IPS DF 19.7 (cell line): Measurements from ENCODE around the gene FEZ2.

ENCODE experiments used
- DNase-seq: peaks from one replicate; pipeline ENCODE4 v3.0.0-alpha.2; 2013; ENCODE audit warnings: low read depth, low spot score

The FEZ2 gene

DNA sequence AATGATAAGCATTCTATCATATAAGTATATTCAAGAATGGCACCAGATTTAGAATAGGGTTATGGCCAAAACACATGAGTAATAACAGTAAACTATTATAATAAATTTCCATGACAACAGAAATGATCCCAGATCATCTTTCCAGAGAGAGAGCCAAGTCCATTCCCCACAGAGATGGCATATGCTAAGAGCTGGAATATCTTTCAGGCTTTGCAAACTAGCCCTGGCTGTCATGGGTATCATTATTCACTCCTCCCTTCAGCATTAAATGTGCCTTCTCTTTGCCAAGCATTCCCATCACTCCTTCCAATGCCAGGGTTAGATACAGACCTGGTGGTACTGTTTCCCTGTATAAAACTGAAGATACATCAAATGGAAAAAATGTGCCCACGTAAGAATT, 10.9 kb downstream of the FEZ2 start:
- DNase-seq = no peak

DNA sequence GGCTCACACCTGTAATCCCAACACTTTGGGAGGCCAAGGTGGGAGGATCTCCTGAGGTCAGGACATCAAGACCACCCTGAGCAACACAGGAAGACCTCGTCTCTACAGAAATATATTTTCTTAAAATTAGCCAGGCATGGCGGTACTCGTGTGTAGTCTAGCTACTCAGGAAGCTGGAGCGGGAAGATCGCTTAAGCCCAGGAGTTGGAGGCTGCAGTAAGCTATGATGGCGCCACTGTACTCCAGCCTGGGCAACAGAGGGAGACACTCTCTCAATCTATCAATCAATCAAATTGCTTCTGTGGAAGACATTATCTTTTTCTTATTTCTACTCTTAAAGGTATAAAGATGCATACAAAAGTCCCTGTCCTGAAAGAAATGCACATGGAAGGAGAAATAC, 11.3 kb downstream of the FEZ2 start:
- DNase-seq = no peak

DNA sequence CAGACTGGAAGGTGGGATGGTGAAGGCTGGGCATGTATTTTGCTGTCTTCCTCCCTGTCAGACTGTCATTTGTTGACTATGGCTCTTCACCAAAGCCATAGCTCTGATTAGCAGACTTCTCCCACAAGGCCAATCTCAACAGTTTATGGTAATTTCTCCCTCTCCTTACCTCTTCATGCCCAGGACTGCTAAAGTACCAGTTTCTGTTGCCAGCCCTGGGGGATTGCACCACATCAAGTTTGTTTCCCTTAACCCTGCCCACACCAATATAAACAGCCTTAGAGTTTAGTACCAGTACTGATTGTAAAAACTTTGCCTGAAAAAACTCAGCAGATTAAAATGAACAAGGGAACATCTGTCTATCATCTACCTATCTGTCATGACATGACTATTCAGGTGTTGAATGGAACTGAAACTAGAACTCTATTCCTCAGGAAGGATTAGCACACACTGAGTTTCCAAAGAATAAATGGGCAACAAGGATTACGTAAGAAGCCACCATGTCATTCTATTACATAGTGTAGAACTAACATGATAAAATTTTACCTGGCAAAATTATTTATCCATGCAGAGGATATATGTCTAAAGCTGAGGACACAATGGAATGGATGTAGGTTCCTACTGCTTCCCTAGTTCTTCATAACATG, 13.7 kb downstream of the FEZ2 start:
- DNase-seq = no peak

DNA sequence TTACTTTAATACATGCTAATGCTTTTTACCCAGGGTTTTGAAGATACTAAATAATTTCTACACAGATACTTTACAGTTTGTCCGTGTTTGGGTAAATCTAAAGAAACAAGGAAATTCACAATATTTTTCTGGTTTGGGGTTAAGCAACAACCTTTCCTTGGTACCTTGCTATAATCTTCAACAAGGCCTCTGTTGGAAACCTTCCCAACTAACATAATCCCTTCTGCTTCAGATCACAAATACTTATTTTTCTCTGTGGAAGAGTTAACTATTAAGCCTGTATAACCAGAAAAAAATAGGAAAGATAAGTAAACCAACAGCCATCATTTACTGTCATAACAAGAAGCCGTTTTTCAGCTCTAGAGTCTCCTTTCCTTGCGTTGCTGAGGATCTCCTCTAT, 15.0 kb downstream of the FEZ2 start:
- no peak for DNase-seq

DNA sequence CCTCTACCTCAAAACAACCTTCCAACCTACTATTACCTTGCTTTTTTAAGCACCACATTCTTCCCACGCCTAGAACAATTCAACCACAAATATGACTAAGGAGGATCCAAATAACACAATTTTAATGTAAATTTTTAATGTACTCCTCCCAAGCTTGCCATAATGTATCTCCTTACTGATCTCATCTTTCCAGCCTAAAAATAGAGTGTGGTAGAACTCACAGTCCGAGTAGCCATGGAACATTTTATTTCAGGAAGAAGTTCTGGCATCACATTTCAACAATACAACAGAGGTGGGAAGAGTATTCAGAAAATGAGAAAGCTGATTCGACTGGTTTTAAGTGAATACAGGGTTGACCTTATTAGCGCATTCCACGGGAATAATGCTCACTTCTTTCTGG, 15.4 kb downstream of the FEZ2 start:
- no peak for DNase-seq

DNA sequence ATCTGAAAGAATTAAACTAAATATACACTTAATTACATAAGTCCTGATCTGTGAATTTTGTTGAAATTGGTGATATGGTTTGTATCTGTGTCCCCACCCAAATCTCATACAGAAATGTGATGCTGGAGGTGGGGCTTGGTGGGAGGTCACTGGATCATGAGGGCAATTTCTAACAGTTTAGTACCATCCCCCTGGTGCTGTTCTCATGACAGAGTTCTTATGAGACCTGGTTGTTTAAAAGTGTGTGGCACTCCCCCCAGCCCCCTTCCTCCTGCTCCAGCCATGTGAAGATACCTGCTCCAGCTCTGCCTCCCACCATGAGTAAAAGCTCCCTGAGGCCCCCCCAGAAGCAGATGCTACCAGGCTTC, 18.7 kb downstream of the FEZ2 start:
- no peak for DNase-seq

DNA sequence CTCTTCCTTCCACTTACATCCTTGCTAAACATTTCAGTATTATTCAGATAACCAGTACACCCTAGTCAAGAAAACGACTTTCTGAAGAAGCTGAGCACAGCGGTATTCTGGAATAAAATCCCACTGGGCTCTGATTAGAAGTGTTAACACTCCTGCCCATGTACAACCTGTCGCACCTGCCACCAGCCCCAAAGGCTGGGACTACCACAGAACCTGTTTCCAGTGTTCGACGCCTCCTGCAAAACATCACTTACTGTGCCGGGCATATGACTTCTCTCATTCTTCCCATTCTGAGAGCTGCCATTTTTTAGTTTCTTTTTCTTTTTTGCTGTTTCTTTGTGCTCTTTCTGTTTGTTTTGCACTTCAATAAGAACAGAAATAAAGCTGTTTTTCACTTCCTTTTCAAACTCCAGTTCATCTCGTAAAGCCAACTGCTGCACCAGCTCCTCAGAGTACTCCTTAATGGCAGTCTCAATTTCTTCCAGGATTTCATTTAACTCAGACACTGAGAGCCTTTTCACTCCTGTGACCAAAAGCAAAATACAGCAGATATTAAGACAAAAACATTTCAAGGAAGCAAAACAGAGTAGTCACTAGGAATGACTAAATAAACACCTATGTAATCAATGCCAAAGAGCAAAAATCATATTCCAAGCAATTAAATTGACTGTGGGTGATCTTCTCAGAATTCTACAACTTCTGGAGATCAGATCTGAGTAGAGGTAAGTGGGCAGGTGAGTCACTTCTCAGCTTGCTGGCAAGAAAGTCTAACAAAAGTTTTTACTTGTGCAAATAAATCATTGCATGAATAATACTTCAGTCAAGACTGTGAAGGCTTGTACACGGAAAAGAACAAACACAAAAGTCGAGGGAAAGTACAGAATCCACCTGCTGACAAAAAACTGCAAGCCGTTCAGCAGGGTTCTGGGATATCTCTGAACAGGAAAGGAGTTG, 19.3 kb downstream of the FEZ2 start:
- DNase-seq = no peak

DNA sequence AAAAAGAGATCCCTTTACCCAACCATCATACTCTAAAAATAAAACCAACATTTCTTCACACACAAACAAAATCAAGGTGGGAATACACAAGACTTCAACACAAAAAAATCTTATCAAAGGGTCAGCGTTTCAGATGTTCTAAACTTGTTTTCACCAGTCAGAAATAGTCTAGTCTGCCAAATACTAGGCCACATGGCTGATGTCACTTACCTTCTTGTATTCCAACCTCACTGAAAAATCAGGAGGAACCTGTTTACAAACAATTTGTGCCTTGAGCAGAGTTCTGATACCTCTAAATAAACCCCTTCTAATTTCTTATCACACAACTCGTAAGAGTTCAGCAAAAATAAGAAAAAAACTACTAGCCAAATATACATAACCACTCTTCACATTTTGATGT, 20.1 kb downstream of the FEZ2 start:
- DNase-seq = no peak

DNA sequence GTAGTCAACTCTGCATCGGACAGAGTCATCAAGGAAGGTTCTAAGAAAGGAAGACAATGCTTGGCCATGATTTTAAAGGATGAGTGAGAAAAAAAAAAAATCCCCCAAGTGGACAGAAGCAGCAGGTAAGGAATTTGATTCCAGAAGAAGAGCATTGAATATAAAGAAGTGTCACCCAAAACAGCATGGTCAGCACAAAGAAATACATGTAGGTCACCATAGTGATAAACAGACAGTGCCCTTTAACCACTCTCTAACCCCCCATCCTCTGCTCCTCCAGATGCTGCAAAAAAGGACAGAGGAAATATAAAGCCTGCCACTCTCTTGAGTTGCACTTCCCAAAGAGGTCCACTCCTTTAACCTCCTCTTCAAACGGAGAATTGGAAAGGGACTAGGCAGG, 23.4 kb downstream of the FEZ2 start:
- DNase-seq = no peak

DNA sequence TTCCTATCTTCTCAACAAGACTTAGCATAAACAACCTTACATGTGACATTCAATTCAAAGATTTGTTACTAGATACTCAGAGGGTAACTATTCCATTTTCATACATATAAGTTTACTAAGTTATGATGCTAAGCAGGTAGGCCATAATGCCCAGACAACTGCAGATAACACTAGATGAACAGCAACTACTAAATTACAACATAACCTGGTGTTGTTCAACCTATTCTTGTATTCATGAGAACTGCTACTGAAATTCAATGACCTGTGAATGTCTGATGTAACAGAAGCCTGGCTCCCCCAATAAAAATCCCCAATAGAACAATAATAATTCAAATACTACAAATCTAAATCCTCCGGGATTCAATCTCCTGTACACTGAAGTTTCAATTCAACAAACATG, 24.8 kb downstream of the FEZ2 start:
- no peak for DNase-seq

DNA sequence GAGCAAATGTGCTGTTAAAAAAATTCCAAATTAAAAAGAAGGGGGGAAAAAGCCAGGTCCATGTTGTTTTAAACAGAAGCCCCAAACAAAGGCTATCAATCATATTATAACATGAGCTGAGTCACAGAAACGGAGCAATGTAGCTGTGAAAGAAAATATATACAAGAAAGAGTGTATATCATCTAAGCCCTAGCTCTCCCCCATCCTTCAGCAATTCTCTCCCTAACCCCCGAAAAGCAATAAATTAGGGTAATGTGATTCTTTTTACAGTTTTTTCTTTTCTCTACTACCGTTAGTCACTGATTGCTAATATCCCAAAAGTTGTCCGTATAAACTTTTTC, 25.3 kb downstream of the FEZ2 start:
- DNase-seq = no peak

DNA sequence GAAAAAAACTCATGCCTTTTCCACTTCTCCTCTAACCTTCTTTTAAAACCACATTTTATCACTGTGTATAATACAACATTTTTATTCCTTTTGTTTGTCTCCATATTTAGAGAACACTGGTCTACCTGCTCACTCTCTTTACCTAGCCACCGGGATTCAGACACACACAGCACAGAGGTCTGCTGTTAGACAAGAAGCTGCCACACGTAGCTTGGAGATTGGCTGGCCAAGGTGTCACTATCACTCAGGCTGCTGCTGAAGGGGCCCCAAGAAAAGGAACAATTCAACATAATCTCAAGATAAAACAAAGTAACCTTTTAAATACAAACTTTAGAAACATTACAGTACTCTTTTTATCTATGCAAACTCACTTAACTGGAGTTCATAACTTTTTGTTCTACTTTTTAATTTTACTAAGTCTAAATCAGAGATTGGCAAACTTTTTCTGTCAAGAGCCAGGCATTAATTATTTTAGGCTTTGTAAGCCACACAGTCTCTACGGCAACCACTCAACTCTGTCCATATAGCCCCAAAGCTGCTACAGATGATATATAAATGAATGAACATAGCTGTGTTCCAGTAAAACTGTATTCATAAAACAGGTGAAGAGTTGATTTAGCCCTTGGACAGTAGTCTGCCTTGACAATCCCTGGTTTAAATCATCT, 25.8 kb downstream of the FEZ2 start:
- DNase-seq = no peak

DNA sequence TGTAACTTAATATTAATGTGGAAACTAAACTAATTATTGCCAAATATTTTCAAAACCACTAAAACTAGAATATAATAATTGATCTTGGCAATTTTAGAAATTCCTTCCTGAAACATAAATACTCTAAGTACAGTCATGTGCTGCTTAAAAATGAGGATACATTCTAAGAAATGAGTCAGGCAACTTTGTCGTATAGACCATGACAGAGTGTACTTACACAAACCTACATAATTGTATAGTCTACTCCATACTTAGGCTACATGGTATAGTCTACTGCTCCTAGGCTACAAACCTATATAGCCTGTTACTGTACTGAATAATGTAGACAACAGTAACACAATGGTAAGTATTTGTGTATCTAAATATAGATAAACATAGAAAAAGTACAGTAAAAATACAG, 27.6 kb downstream of the FEZ2 start:
- DNase-seq = no peak

DNA sequence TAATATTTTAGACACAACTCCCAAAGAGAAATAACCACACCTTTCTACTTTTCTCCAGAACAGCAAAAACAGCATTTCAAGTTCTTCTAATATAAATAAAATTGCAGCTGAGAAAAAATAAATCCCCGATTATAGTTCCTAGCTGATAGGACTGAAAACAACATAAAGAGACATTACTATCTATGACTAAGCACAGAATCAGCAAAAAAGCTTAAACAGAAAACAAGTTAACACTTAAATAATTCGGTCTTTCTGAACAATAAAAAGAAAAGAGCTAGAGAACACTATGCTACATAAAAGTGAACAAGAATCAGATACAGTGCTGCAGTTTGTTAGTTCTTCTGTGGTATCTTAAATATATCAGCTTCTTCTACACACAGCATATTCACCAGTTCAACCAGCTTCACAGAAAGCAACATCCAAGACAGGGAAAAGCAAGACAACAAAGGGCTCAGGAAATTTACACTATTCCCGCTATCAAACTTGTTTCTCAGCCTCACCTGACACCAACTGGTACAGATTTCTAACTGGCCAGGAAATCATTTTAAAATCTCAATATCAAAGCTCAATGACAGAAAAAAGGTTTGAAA, 28.6 kb downstream of the FEZ2 start:
- DNase-seq = no peak

DNA sequence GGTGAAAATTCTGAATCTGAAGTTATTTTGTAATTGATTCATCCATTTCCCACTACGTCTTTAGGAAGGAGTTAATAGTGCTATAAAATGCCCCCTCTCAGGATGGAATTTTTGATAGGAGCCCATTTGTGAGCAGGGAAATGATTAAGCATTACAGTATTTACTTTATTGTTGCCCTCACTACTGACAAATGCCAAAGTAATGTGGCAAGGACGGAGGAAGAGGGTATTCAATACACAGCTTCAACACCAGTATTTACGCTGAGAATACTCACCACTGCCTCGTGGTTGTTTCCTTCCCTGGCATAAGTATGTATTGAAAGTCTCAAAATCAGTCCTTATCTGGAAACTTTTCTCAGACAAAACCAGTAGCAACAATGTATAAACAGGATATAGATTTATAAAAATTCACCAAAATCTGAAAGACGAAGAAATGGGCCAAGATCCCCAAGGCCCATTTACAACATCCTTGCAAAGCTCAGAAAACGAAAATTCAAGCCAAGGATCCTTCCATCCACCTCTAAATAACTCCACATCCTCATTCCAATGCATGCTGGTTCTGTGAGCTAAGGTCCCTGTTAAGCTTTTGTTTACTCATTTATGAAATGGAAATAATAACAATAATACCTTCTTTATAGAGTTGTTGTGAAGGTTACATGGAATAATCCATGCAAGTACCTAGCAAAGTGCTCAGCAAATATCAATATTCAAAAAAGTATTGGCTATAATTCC, 29.3 kb downstream of the FEZ2 start:
- no peak for DNase-seq

DNA sequence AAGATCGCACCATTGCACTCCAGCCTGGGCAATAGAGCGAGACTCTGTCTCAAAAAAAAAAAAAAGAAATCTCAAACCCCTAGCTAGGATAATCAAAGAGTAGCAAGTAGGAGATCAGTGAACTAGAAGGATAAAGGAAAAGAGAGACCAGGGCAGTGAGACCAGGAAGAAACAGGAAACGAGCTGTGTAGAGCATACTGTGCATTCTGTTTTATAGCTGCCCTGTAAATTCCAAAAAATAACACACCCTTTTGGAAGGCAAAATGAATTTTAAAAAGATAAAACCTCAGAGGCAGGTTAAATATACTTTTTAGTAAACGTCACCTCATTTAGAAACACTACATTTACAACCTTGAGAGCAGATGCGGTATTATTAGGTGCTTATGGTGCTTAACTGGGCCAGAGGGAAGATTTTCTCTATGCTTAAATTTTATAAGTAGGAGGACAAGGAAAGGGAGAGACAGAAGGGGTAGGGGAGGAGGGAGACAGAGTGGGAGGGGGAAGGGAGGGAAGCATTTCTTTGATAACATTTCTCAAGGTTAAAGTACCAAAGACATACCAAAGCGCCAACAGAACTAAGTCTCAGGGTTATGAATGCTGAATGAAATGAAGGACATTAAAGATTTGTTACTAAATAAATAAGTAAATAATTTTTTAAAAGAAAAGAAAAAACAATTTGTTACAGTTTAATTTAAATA, 30.1 kb downstream of the FEZ2 start:
- no peak for DNase-seq

DNA sequence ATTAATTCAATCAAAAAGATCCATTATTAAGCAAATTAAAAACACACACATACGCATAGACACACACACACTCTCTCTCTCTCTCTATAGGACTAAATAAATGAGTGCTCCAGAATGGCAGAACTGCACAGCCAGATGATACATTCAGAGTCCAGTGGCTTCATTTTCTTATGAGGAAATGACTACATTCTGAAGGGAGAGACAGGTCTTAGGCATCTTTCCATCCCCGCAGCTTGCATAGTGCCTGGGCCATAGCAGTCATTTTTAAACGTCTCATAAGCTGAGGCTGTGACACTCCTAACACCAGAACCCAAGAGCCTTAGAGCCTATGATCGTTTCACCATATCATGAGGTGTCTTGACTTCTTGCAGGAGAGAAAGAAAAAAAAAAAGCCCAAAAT, 31.1 kb downstream of the FEZ2 start:
- DNase-seq = no peak

DNA sequence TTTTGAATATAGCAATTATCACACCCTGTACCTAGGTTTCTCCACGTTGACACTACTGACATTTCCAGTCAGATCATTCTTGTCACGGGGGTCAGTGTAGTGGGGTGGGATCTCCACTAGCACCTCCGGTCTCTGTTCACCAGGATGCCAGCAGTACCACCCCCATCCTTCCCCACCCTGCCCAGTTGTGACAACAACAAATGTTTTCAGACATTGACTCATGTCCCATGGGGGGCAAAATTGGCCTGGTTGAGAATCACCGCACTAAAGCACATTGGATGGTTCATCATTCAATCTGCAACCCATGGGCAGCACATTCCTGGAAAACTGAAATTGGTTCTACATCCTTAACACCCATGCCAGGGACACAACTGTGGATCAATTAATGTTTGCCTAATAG, 32.3 kb downstream of the FEZ2 start:
- no peak for DNase-seq

DNA sequence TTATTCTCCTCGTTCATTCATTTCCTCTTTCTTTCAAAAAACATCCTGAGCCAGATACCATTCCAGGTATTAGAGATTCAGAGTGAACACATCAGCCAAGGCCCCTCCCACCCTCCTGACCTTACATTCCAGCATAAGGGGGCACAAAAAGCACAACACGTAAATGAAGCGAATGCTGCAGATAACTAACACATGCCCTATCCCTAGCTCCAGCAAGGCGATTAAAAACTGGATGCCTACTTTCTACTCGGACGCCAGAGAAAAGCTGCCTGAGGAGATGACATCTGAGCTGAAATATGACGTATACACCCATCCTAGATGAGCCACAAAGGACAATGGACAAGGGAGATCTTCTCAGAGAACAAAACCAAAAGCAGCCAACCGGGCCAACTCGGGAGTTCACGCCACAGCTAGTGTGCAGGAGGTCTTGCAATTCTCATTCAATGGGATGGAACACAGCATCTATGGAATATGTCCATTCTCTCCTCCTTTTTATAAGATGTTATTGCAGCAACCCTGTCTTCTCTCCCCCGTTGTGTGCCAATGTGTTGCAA, 33.5 kb downstream of the FEZ2 start:
- DNase-seq = no peak

DNA sequence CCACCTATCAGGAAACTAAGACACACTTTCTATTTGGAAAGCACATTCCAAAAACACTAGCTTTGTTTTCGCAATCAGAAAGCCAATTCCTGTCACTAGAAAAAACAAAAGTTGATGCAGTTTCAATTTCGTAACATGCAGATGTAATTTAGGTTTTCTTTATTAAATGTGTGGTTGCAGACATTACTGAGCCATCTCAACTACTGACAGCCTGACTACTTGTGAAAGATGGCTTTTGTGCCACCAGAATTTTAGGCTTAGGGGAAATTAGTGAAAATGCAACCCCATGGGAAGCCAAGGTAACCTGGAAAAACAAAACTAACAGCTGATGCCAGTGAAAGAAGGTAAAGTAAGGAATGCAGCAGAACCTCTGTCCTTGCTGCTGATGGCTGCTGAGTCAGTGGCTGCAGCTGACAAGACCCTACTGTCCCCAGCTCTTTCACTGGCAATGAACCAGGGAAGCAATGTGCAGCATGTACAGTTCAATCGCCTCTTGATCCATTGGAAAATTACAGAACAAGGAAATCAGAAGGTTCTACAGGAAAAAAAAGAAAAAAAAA, 34.9 kb downstream of the FEZ2 start:
- no peak for DNase-seq

DNA sequence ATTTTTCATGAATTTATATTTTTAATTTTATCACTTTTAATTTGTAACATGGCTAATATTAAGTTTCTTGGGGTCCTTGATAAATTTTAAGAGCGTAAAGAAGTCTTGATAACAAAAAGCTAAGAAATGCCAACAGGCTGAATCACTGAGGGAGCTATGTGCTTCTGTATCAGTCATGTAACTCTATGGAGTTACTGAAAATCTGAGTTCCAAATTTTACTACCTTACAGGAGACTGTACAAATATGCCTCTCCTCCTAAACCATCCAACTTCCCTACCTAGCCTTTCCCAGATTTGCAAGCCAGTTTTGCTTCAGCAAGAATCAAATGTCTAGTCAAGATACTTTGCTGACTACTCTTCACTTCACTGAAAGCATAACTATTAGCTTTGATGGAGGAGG, 35.7 kb downstream of the FEZ2 start:
- DNase-seq = no peak
